Stimulated activated CD8-positive, alpha-beta memory T cell treated with anti-CD3 and anti-CD28 coated beads, Interleukin-12 subunit alpha, Interleukin-12 subunit beta, amount 100 ng/mL, for 4 hours (primary cell): Measurements from ENCODE around the gene TMEM119.
A peak's percentile ranks its signal among the peaks of the same experiment; 100 is the strongest.
"Not testable (repeated sequence)": the region's sequence is repeated elsewhere in the genome, so short reads cannot be mapped to it uniquely, and the experiment has no call there.

Experiments
- DNase-seq: peaks from one replicate; pipeline ENCODE4 v3.0.0-alpha.2; 2020; ENCODE audit warnings: low read depth

Gene TMEM119

DNA sequence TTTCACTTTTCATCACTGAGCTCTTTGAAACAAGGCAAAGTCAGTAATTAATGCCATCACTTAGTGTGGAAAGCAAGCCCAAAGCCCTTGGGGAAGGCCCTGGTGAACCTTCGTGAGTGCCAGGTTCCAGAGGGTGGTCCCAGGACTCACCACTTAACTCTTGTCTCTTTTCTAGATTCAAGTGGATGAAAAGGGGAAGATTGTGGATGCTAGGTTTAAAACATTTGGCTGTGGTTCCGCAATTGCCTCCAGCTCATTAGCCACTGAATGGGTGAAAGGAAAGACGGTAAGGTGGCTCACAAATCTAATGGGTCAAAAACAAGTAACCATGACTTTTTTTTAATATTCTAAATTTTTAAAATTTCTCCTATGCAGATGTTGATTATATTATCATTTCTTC is 32.7 kb downstream of the TMEM119 start:
- DNase-seq: no peak

DNA sequence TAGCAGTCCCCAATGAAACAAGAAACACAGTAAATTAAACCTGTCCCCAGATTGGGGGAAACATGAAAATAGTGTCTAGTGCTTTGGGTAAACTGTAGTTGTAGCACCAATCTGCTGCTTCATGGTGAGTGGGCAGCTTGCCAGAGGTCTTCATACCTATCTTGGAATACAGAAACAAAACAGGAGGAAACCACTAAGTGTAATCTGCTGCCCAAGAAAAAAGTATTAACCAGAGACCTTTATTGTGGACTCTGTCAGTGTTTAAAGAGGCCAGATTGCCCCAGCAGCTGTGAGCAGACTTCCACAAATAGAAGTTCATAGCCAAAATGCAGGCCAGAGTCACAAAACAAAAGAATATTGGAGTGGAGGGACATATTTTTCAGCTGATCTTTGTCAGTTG is 33.2 kb downstream of the TMEM119 start:
- DNase-seq: no peak

- DNase-seq: no peak
These were observed 34.1 kb downstream of the TMEM119 start for GRCh38 chr12:108563804-108564151.

GRCh38 chr12:108563136-108563803 is 34.6 kb downstream of the TMEM119 start:
- peak; percentile 71 for DNase-seq

DNA sequence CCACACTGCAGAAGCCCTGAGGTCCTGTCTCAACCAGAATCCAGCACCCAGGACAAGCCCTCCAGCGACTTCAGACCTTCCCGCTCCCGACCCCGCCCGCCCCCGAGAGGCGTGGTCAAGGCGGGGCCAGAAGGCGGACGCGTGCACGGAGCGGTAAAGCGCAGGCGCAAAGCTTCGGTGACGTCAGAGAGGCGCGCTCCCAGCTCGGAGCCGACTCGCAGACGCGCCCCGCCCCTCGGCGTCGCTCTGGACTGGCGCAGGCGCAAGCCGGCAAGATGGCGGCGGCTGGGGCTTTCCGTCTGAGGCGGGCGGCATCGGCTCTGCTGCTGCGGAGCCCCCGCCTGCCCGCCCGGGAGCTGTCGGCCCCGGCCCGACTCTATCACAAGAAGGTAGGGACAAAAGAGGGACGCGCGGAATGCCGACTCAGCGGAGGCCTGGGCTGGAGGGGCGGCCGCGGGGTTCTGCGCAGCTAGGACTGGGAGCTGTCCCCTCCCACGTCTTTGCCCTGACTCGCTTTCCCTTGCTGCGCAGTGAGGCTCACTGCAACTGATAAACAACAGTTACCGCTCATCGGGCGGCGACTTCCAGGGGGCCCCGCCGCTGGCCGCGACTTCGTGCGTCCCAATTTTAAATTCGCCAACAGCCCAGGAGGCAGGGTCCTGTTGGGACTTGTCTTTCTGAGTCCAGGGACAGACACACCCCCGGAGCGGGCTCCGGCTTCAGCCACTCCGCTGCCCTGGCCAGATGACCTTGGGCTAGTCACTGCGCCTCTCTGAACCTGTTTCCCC is 35.3 kb downstream of the TMEM119 start, which contains the start of gene ISCU:
ISCU (plus strand) TSS at position 249 of the 788 bp plus-strand sequence; CDS start at position 276, 27 bp downstream.
- DNase-seq: peak; percentile 100

- no peak for DNase-seq
These were observed 36.0 kb downstream of the TMEM119 start for GRCh38 chr12:108561852-108562347.

DNA sequence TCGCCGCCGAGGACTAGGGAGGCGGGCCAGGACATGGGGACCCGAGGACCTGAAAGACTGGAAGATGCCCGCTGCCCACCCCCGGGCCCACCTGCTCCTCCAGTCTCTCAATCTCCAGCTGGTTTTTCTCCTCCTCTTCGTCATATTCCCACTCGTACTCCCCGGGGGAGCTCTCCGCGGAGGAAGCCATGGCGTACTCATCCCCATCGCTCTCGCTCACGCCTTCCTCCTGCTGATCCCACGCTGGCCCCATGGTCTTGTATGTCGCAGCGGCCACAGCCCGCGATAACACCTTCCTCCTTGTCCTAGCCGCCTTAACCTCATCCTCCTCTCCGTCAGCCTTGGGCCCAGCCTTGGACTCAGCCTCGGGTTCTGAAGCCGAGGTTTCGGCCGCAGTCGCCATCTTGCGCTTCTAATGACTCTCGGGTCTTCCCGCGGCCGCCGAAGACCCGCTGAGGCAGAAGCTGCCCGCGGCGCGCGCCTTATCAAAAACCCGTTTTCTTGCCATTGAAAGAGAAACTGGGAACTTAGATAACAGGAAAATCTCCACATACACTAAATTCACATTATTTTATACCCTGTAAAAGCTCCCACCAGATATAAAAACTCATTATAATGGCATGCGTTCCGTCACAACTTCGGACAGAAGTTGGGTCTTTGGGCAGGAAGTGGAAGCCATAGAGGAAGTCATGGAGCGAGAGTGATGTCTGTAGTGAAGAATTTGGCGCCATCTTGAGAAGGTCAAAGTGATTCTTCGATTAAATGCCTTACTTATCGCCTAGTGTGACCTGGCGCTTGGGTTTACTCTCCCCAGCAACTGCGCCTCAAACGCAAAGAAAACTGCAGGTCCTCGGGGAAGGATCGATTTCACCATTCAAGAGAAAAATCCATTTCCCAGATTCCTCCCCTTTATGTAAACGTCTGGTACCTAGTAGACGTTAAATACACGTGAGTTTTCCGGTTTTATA is 36.8 kb downstream of the TMEM119 start, which contains the start of gene SART3:
SART3 (minus strand) TSS at position 422 of the 968 bp plus-strand sequence; CDS start at position 403, 19 bp downstream.
- DNase-seq: peak; percentile 65

GRCh38 chr12:108560321-108560721 is 37.6 kb downstream of the TMEM119 start:
- no peak for DNase-seq

DNA sequence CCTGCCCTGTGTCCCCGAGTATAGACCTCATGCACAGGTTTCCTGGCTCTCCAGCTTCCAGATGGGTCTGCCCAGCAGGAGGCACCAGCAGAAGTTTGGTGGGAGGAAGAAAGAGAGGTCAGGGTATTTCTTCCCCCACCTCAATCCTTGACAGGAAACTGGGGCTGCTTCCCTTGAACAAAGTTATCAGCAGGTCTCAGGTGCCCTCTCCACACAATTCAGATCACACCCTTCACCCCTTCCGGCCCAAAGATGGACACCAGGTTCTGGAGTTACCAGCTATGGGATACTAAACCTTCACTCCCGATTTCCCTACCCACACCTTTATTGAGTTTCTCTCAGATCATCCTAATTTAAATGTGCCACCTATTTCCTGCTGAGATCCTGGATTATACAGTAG is 38.1 kb downstream of the TMEM119 start:
- no peak for DNase-seq

GRCh38 chr12:108559007-108559655 is 38.8 kb downstream of the TMEM119 start:
- no peak for DNase-seq

DNA sequence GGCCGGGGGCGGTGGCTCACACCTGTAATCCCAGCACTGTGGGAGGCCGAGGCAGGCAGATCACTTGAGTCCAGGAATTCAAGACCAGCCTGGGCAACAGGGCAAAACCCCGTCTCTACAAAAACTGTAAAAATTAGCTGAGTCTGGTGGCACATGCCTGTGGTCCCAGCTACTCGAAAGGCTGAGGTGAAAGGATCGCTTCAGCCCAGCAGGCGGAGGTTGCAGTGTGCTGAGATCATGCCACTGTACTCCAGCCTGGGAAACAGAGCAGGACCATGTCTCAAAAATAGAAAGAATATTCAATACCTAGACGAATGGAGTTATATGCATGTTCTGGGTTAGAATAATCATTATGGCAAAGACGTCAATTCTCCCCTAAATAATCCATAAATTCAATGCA is 42.5 kb downstream of the TMEM119 start:
- DNase-seq: not testable (repeated sequence)

GRCh38 chr12:108553799-108554198 is 44.1 kb downstream of the TMEM119 start:
- no peak for DNase-seq

- DNase-seq: no peak
These were observed 46.3 kb downstream of the TMEM119 start for GRCh38 chr12:108551535-108551934.

GRCh38 chr12:108548954-108549521 is 48.8 kb downstream of the TMEM119 start:
- DNase-seq: no peak

GRCh38 chr12:108547686-108548085 is 50.2 kb downstream of the TMEM119 start:
- no peak for DNase-seq

GRCh38 chr12:108543652-108544051 is 54.2 kb downstream of the TMEM119 start:
- no peak for DNase-seq

DNA sequence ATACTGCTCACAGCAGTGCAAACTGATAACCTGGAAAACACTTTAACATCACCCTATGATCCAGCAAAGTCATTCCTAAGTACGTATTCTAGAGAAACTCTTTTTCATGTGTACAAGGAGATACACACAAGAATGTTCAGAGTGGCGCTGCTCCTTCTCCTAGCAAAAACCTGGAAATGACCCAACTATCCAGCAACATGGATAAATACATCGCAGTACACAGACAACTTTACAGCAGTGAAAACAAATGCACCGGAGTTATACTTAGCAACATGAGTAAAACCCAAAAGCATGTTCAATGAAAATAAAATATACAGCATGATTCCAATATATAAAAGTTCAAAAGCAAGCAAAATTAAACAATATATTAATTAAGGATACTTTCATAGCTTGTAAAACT is 55.6 kb downstream of the TMEM119 start:
- DNase-seq: no peak
